Calu3 (cell line): ENCODE results near the gene LRP8. TPM values are rescaled to one million over a fixed set of nuclear protein-coding genes. Genes with fewer than 3 reads are reported as not detected.
A peak's percentile ranks its signal among the peaks of the same experiment; 100 is the strongest.

ENCODE experiments used
- BruUV-seq: library from RNA; stranded (reverse); fragments of 400-500 nt; replicated peaks from 2 replicates; lab custom pipeline; 2021; lab: Mats Ljungman, UMichigan
- CTCF ChIA-PET: fragments of 300-600 bp; sonication (Branson Sonifier 250); formaldehyde crosslinking; loops from one replicate; lab custom pipeline; 2022; ENCODE audit warnings: antibody characterized with exemption; lab: Charles Lee
- DNase-seq: peaks from one replicate; pipeline ENCODE4 v3.0.0; 2022
- H3K27ac Mint-ChIP-seq: one replicate; pipeline ENCODE4 v1.8.0; 2022; ENCODE audit warnings: mixed read lengths; ENCODE audit not compliant: unreplicated experiment
- H3K27me3 Mint-ChIP-seq: one replicate; pipeline ENCODE4 v1.8.0; 2022; ENCODE audit warnings: mixed read lengths; ENCODE audit not compliant: unreplicated experiment
- H3K36me3 Mint-ChIP-seq: one replicate; pipeline ENCODE4 v1.8.0; 2022; ENCODE audit warnings: mild to moderate bottlenecking, moderate library complexity, mixed read lengths; ENCODE audit not compliant: insufficient read depth, unreplicated experiment
- H3K4me1 Mint-ChIP-seq: one replicate; pipeline ENCODE4 v1.8.0; 2022; ENCODE audit warnings: mild to moderate bottlenecking, low read depth, mixed read lengths; ENCODE audit not compliant: unreplicated experiment
- H3K4me3 Mint-ChIP-seq: one replicate; pipeline ENCODE4 v1.8.0; 2022; ENCODE audit warnings: mild to moderate bottlenecking, low read depth, moderate library complexity, mixed read lengths; ENCODE audit not compliant: unreplicated experiment
- H3K9me3 Mint-ChIP-seq: one replicate; pipeline ENCODE4 v1.8.0; 2022; ENCODE audit warnings: low read depth, mixed read lengths; ENCODE audit not compliant: unreplicated experiment
- intact Hi-C: fragments of 100-400 bp; cut with micrococcal nuclease; formaldehyde crosslinking; loops from one replicate; pipeline ENCODE4 v1.10.0; 2022; ENCODE audit not compliant: unreplicated experiment
- total RNA-seq: library from RNA; stranded (reverse); gene quantifications from 2 replicates; pipeline ENCODE4 v1.2.3, GENCODE V29; 2022
- TF ChIP-seq, protein P1 (sequence below): fragments of 200-600 bp; IDR thresholded peaks from one replicate; pipeline ENCODE4 v1.8.0; 2022; ENCODE audit warnings: antibody characterized with exemption; ENCODE audit not compliant: unreplicated experiment

Gene LRP8
- total RNA-seq, 1 experiment from 2014 or later = 104 TPM

DNA sequence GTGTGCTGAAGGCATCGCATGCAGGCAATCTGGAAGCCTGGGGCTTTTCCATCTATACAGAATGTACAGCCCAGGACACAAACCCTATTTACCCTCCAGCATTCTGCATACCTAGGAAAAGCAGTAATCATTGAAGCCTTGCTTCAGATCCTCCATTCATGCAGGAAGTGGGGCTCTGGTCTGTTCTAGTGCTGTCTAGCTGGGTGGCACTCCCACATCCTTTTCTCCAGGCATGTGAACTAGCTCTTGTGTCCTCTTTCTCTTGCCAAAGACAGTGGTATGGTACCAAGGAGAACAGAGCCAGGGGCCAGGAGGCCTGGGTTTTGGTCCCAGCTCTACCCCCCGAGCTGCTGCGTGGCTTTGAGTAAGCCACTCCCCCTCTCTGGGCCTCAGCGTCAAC, 21.7 kb downstream of the LRP8 start:
- Mint-ChIP-seq H3K36me3 (peaks cover 8% of the 10 kb centered on the region), H3K9me3 (no peaks in the 10 kb centered on the region), H3K4me3 (no peak overlapping the region), H3K27ac (peak overlapping the region; percentile 6), H3K4me1 (no peaks in the 10 kb centered on the region), H3K27me3 (no peaks in the 10 kb centered on the region)
- no TSS peak for BruUV-seq
- no peak for DNase-seq
- CTCF ChIA-PET = interaction anchor here (1.1 kb wide), 1 partner anchor 28 kb away, joined by 6 read pairs; no protein-coding TSS in a partner anchor
- intact Hi-C loops = no loop called here
- TF ChIP-seq, protein P1, sequence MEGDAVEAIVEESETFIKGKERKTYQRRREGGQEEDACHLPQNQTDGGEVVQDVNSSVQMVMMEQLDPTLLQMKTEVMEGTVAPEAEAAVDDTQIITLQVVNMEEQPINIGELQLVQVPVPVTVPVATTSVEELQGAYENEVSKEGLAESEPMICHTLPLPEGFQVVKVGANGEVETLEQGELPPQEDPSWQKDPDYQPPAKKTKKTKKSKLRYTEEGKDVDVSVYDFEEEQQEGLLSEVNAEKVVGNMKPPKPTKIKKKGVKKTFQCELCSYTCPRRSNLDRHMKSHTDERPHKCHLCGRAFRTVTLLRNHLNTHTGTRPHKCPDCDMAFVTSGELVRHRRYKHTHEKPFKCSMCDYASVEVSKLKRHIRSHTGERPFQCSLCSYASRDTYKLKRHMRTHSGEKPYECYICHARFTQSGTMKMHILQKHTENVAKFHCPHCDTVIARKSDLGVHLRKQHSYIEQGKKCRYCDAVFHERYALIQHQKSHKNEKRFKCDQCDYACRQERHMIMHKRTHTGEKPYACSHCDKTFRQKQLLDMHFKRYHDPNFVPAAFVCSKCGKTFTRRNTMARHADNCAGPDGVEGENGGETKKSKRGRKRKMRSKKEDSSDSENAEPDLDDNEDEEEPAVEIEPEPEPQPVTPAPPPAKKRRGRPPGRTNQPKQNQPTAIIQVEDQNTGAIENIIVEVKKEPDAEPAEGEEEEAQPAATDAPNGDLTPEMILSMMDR = no peak

DNA sequence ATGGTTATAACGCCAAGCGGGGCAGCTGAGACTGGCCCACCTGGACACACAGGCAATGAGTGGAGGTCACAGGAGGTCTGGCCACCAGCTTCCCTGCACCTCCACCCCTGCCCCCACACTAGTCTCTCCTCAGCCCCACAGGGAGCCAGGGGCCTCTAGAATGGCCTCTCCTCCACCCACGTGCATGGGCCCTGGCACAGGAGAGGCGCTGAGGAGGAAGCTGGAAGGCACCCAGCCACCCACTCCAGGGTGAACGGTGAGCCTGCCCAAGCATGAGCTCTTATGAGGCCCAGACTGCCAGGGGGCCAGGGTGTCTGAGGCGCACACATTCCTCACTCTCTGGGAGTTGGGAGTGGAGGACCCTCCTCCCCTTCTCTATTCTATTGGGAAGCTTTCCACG, 22.2 kb downstream of the LRP8 start:
- intact Hi-C loops = no loop called here
- Mint-ChIP-seq H3K36me3 (peaks cover 6% of the 10 kb centered on the region), H3K9me3 (no peaks in the 10 kb centered on the region), H3K4me3 (no peak overlapping the region), H3K4me1 (no peaks in the 10 kb centered on the region), H3K27me3 (no peaks in the 10 kb centered on the region), H3K27ac (peak overlapping the region; percentile 6)
- CTCF ChIA-PET = no interaction called here
- TF ChIP-seq, protein P1 = no peak
- BruUV-seq = no TSS peak
- no peak for DNase-seq

DNA sequence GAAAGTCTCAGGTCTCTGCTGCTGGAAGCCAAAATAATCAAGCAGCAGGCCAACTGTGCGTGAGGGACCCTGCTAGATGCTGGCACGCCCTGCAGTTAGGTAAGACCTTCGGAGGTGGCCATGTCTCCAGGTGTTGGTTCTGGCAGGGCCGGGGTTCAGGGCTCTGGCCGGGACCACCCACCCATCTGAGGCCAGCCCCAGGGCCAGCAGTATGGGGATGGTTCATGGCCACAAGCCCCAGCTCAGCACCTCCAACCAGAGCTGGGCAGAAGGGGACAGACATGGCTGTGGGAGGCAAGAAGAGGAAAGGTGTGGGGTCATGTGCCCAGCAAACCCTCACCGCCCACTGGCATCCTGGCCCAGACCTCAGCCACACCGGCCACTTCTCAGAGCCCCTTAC, 23.3 kb downstream of the LRP8 start:
- DNase-seq = no peak
- Mint-ChIP-seq H3K27ac (no peak overlapping the region), H3K36me3 (no peaks in the 10 kb centered on the region), H3K27me3 (no peaks in the 10 kb centered on the region), H3K4me3 (no peak overlapping the region), H3K4me1 (peaks cover 7% of the 10 kb centered on the region), H3K9me3 (no peaks in the 10 kb centered on the region)
- TF ChIP-seq, protein P1 = no peak
- no TSS peak for BruUV-seq
- CTCF ChIA-PET = no interaction called here
- intact Hi-C loops = no loop called here

DNA sequence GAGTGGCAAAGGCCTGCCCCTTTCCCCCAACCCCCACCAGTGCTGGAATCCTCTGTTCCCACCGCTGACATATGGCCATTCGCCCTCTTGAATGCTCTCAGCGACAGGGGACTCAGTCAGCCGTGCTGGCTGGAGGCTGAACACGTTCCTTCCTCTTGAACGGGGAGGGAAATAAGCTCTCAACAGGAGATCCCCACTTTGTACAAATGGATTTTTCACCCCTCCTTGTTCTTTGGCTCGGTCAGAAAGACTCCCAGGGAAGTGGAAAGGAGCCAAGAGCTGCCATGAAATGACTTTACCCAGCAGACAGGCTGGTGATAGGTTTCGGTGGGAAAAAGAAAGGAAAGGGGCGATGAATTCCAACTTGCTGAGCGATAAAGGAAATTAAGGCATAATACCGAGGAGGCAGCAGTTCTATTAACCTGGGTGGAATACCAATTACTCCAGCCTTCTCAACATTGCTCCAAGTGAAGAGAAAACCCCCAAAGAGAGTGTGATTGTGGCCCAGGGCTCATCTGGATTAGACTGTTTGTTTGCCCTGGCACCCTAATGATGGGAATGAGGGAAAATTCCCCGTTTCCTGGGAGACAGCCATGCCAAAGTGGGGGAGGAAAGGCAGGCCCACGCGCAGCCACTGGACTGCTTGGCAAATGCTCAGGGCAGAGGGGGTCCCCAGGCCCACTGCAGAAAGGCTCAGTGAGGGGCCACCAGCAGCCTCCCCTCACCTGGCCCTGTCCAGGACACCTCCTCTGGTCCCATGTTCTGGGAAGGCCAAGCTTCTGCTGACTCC, 23.9 kb downstream of the LRP8 start:
- Mint-ChIP-seq H3K9me3 (no peaks in the 10 kb centered on the region), H3K36me3 (no peaks in the 10 kb centered on the region), H3K27ac (no peak overlapping the region), H3K4me3 (no peak overlapping the region), H3K27me3 (no peaks in the 10 kb centered on the region), H3K4me1 (peaks cover 7% of the 10 kb centered on the region)
- intact Hi-C loops = no loop called here
- DNase-seq = no peak
- CTCF ChIA-PET = no interaction called here
- TF ChIP-seq, protein P1 = no peak
- no TSS peak for BruUV-seq
